ENCODE measurements around the gene MSRB2. TPM values are rescaled to one million over a fixed set of nuclear protein-coding genes. Genes with fewer than 3 reads are reported as not detected.

MSRB2 gene
- total and polyA plus RNA-seq, 2 of the 4 experiments (the other 2 are of a cell fraction) = 10.6 to 20.1 TPM

DNA sequence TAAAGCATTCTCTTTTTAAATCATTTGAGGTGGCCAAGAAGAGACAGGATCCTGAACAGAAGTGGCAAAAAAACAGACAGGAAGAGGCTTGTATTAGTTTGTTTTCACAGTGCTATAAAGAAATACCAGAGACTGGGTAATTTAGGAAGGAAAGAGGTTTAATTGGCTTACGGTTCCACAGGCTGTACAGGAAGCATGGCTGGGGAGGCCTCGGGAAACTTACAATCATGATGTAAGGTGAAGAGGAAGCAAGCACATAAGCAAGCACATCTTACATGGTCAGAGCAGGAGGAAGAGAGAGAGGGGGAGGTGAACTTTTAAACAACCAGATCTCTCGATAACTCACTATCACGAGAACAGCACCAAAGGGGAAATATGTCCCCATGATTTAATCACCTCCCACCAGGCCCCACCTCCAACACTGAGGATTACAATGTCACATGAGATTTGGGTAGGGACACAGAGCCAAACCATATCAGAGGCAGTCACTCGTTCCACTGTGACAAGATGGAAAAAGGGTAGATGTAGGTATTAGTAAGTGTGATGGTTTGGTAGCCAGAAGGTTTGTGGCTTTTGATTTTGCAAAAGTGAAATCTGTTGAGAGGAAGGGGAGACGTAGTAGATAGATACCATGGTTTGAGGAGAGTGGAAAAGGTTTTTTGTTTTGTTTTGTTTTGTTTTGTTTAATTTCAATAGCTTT lies 5.1 kb downstream of the MSRB2 start:
- Histone ChIP-seq H3K56ac (ENCODE audit: extremely low read depth, insufficient read depth, low read length) (no peak overlapping the region), H3K36me3 (ENCODE audit: control insufficient read depth, insufficient read depth, low read length) (peaks cover 9% of the 10 kb centered on the region), H3K4me3 (ENCODE audit: insufficient read depth, low read depth, low read length) (no peak overlapping the region), H4K91ac (ENCODE audit: insufficient read depth, low read depth, low read length) (no peak overlapping the region), H3K4me1 (ENCODE audit: control insufficient read depth, insufficient read depth, low read length) (peaks cover 5% of the 10 kb centered on the region; the same call in 1 of the 2 replicates), H3K27me3 (ENCODE audit: control insufficient read depth, insufficient read depth, low read length) (no peaks in the 10 kb centered on the region), H3K14ac (replicated peaks; ENCODE audit: low read depth, low read length) (no peak overlapping the region), H3K4ac (ENCODE audit: low read depth, low read length) (no peak overlapping the region), H2BK5ac (ENCODE audit: low read depth, low read length, poor library complexity, severe bottlenecking) (no peak overlapping the region), H2AK9ac (replicated peaks; ENCODE audit: low read depth, low read length, poor library complexity) (no peak overlapping the region), H3K23ac (ENCODE audit: low read depth, low read length) (no peak overlapping the region), H4K5ac (ENCODE audit: low read depth, low read length) (no peak overlapping the region), H3K9ac (ENCODE audit: low read depth, low read length) (no peak overlapping the region), H3K27ac (ENCODE audit: insufficient read depth, low read length) (no peak overlapping the region), H3K4me2 (ENCODE audit: low read depth, low read length) (no peak overlapping the region), H2BK15ac (ENCODE audit: low read depth, low read length) (no peak overlapping the region), H3K18ac (ENCODE audit: low read depth, low read length) (no peak overlapping the region), H4K8ac (ENCODE audit: low read depth in 2 of 2, low read length in 2 of 2) (no peak overlapping the region), H3K79me1 (ENCODE audit: low read depth in 1 of 2, low read length in 2 of 2) (peaks cover 18 to 38% of the 10 kb centered on the region in 2 experiments), H2AFZ (replicated peaks; ENCODE audit: low read length, poor library complexity) (no peak overlapping the region), H2AK5ac (ENCODE audit: low read depth, low read length) (no peak overlapping the region), H2BK20ac (ENCODE audit: low read depth, low read length) (no peak overlapping the region), H3K9me3 (ENCODE audit: control insufficient read depth, insufficient read depth, low read length) (peaks cover 3% of the 10 kb centered on the region; the same call in 1 of the 2 replicates), H2BK120ac (ENCODE audit: low read depth, low read length) (no peak overlapping the region), H4K20me1 (ENCODE audit: insufficient read depth, low read length) (no peaks in the 10 kb centered on the region), H3K9me1 (ENCODE audit: insufficient read depth, low read length) (peaks cover 3% of the 10 kb centered on the region; the same call in 1 of the 2 replicates)
- CTCF ChIA-PET = interaction anchor here (0.6 kb wide), 1 partner anchor 23 kb away, joined by 3 read pairs; no protein-coding TSS in a partner anchor
- TF ChIP-seq FOS (IDR thresholded peaks at IDR 0.05; ENCODE audit: low read depth, low read length) = no peak
- TF ChIP-seq, protein P1, sequence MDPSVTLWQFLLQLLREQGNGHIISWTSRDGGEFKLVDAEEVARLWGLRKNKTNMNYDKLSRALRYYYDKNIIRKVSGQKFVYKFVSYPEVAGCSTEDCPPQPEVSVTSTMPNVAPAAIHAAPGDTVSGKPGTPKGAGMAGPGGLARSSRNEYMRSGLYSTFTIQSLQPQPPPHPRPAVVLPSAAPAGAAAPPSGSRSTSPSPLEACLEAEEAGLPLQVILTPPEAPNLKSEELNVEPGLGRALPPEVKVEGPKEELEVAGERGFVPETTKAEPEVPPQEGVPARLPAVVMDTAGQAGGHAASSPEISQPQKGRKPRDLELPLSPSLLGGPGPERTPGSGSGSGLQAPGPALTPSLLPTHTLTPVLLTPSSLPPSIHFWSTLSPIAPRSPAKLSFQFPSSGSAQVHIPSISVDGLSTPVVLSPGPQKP (IDR thresholded peaks at IDR 0.05; ENCODE audit: borderline replicate concordance, low read depth, low read length) = no peak
- TF ChIP-seq RFX5 (IDR thresholded peaks at IDR 0.05; ENCODE audit: low read depth, low read length) = no peak
- no peak for TF ChIP-seq BHLHE40 (IDR thresholded peaks at IDR 0.05; ENCODE audit: low read depth, low read length)
- no peak for TF ChIP-seq MAZ (IDR thresholded peaks at IDR 0.05; ENCODE audit: borderline replicate concordance, low read depth, low read length)
- no peak for TF ChIP-seq CHD1 (IDR thresholded peaks at IDR 0.05; ENCODE audit: low read depth, low read length)
- TF ChIP-seq, protein P2, sequence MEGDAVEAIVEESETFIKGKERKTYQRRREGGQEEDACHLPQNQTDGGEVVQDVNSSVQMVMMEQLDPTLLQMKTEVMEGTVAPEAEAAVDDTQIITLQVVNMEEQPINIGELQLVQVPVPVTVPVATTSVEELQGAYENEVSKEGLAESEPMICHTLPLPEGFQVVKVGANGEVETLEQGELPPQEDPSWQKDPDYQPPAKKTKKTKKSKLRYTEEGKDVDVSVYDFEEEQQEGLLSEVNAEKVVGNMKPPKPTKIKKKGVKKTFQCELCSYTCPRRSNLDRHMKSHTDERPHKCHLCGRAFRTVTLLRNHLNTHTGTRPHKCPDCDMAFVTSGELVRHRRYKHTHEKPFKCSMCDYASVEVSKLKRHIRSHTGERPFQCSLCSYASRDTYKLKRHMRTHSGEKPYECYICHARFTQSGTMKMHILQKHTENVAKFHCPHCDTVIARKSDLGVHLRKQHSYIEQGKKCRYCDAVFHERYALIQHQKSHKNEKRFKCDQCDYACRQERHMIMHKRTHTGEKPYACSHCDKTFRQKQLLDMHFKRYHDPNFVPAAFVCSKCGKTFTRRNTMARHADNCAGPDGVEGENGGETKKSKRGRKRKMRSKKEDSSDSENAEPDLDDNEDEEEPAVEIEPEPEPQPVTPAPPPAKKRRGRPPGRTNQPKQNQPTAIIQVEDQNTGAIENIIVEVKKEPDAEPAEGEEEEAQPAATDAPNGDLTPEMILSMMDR (conservative IDR thresholded peaks at IDR 0.05; ENCODE audit: low read depth, low read length) = no peak
- no peak for TF ChIP-seq MXI1 (IDR thresholded peaks at IDR 0.05; ENCODE audit: borderline replicate concordance, low read depth, low read length)
- no peak for TF ChIP-seq MAFK (IDR thresholded peaks at IDR 0.05; ENCODE audit: low read depth, low read length)
- TF ChIP-seq, protein P3, sequence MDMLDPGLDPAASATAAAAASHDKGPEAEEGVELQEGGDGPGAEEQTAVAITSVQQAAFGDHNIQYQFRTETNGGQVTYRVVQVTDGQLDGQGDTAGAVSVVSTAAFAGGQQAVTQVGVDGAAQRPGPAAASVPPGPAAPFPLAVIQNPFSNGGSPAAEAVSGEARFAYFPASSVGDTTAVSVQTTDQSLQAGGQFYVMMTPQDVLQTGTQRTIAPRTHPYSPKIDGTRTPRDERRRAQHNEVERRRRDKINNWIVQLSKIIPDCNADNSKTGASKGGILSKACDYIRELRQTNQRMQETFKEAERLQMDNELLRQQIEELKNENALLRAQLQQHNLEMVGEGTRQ (IDR thresholded peaks at IDR 0.05; ENCODE audit: low read depth, low read length) = no peak
- no peak for TF ChIP-seq CEBPB (IDR thresholded peaks at IDR 0.05; ENCODE audit: low read depth, low read length)
- no peak for TF ChIP-seq NFE2L2 (IDR thresholded peaks at IDR 0.05; ENCODE audit: low read depth, low read length)
- TF ChIP-seq POLR2A (IDR thresholded peaks at IDR 0.05; ENCODE audit: low read depth, low read length) = no peak
- TF ChIP-seq SMC3 (IDR thresholded peaks at IDR 0.05; ENCODE audit: low read depth, low read length) = no peak
- dilution Hi-C loops (cut with HindIII; ENCODE audit: low sequenced_read_pairs, unreplicated experiment) (no loop called here), in situ Hi-C loops (cut with MboI; ENCODE audit: low sequenced_read_pairs) (no loop called here), intact Hi-C loops (cut with micrococcal nuclease) (no loop called here)
- BruUV-seq (replicated peaks) = no TSS peak
- WGBS, 2 experiments (ENCODE audit: extremely low coverage in 2 of 2, insufficient read length in 1 of 2) = 100% methylated on average over 1 of the region's 6 CpGs
- DNase-seq (no peak), ATAC-seq (ENCODE audit: low read depth) (no peak)
- POLR2A ChIA-PET (ENCODE audit: unreplicated experiment) = no interaction called here
